SH-SY5Y (cell line): ENCODE results near the gene JAZF1.

ENCODE experiments used
- GATA2 ChIP-seq: IDR thresholded peaks from 2 replicates; pipeline ENCODE4 v1.6.1; 2011; ENCODE audit warnings: mild to moderate bottlenecking, low read depth, low read length
- GATA3 ChIP-seq: IDR thresholded peaks from 2 replicates; pipeline ENCODE4 v1.6.1; 2011; ENCODE audit warnings: low read depth, mild to moderate bottlenecking, low read length, moderate library complexity

DNA sequence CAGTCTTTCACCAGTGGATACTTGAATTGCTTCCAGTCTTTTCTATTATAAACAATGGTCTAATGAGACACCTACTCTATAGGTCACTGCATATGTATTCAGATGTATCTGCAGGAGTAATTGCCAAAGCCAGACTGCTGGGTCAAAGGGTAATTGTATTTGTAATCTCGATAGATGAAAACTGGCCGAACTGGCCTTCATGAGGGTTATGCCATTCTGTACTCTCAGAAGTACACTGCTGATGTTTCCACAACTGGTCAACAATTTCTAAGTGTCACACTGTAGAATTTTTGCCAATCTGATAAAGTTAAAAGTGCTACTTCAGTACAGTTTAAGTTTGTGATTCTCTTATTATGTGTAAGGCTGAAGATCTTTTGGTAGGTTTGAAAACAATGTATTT, 64.6 kb downstream of the JAZF1 start:
- TF ChIP-seq GATA2 (no peak), GATA3 (no peak)
